HG03571 (cell line): ENCODE results near the gene TAGLN3.

Source experiments
- ATAC-seq: cut with Tn5 transposase; IDR thresholded peaks from one replicate; pipeline ENCODE4 v1.9.1; 2021; ENCODE audit not compliant: unreplicated experiment

TAGLN3 gene

DNA sequence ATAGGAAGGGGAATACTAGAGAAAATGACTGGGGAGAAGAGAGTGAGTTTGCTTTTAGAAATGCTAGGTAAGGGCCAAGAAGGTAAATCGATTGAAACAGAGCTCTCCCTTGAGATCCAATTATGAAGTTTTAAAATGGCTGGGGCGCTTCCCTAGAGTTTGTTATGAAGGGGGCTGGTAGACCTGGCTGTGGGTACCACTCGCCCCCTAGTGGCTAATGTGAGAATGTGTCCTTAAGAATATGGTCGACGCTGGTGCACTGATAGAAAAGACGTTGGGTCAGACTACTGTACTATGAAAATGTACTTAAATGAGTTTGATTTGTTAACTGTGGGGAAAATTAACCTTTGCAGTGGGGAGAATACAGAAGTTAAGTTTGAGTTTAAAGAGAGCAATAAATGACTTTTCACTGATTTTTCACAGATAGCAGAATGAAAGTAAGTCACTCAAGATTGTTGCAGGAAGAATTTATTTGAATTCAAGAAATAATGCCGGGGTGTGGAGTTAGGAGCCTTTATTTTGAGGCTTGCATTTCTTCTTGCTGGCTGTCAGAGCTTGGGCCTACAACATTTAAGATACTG is 45.0 kb downstream of the TAGLN3 start:
- peak; percentile 86 for ATAC-seq

- no peak for ATAC-seq
Observed at GRCh38 chr3:112046599-112046998, 47.9 kb downstream of the TAGLN3 start.

DNA sequence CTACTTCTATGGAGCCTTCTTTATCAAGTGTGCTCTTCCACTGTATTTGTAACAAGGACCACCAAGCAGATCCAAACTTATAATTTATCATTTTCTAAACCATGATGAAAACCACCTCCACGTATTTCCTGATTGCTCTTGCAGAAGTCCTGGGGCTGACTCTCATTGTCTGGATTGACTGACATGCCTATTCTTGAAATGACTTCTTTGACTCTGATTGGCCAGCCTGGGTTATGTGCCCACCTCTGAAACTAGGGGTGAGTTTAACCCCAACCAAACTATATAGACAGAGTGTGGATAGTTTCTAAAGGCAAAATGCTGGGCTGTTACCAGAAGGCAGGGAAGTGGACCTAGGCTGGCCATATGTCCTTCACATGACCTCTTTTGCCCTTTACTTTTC is 48.5 kb downstream of the TAGLN3 start:
- ATAC-seq = no peak

DNA sequence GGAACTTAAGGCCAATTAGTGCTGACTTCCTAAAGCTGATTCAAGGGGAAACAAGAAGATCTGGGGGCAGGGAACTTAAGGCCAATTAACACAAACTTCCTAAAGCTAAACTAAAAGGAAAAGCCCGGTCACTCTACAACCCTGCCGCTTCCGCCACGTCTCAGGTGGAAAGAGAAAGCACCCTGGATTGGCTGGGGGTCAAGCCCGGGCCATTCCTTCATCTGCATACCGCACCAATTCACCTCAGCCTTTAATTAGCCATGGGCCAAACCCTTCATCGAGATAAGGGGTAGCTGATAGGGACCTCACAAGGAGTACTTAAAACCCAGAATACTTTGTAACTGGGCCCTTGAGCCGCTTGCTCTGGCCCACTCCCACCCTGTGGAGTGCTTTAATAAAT is 50.2 kb downstream of the TAGLN3 start:
- no peak for ATAC-seq

GRCh38 chr3:112053229-112053628 is 54.5 kb downstream of the TAGLN3 start:
- no peak for ATAC-seq

- no peak for ATAC-seq
Observed at GRCh38 chr3:112056451-112056929, 57.8 kb downstream of the TAGLN3 start.

- ATAC-seq = no peak
Observed at GRCh38 chr3:112059497-112059896, 60.8 kb downstream of the TAGLN3 start.

DNA sequence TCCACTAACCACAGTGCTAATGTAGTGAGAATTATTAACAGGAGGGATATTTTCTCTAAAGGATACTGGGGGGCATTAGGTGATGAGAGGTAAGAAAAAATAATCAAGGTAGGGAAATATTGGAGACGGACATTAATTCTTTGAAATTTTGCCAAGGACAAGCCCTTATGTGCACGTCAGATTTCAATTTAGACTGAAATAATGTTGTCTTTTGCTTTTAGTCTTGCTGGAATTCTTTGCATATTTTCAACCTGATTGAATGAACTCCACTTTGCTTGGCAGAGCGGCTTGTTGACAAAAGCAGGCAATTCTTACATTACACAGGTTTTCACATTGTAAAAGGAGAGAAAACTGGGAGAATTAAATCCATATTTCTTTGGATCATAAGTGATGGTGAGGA is 62.4 kb downstream of the TAGLN3 start:
- no peak for ATAC-seq
